ENCODE measurements around the gene RPUSD2.

RPUSD2 gene

DNA sequence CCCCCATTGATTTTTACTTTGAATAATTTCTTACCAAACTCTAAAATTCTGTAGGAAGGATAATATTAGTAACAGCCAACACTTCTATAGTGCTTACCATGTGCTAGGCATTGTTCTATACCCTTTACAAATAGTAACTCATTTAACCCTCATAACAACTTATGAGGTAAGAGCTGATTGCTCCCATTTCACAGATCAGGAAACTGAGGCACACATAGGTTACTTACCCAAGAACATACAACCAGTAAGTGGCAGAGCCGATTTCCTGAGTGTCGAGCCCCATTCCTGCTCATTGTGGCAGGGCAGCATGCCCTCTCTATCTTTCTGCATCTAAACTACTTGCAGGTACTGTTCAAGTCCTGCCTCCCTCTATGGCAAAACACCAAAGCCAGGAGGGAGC, 13.2 kb upstream of the RPUSD2 start:
- Histone ChIP-seq H3K27ac (replicated peaks) (no peak overlapping the region), H3K4me3 (replicated peaks; ENCODE audit: insufficient read depth, low read length) (no peak overlapping the region), H3K27me3 (ENCODE audit: insufficient read depth, poor library complexity, severe bottlenecking) (no peaks in the 10 kb centered on the region)
- no peak for DNase-seq (ENCODE audit: low read depth in 1 of 2, low spot score in 1 of 2)
- TF ChIP-seq, protein P1, sequence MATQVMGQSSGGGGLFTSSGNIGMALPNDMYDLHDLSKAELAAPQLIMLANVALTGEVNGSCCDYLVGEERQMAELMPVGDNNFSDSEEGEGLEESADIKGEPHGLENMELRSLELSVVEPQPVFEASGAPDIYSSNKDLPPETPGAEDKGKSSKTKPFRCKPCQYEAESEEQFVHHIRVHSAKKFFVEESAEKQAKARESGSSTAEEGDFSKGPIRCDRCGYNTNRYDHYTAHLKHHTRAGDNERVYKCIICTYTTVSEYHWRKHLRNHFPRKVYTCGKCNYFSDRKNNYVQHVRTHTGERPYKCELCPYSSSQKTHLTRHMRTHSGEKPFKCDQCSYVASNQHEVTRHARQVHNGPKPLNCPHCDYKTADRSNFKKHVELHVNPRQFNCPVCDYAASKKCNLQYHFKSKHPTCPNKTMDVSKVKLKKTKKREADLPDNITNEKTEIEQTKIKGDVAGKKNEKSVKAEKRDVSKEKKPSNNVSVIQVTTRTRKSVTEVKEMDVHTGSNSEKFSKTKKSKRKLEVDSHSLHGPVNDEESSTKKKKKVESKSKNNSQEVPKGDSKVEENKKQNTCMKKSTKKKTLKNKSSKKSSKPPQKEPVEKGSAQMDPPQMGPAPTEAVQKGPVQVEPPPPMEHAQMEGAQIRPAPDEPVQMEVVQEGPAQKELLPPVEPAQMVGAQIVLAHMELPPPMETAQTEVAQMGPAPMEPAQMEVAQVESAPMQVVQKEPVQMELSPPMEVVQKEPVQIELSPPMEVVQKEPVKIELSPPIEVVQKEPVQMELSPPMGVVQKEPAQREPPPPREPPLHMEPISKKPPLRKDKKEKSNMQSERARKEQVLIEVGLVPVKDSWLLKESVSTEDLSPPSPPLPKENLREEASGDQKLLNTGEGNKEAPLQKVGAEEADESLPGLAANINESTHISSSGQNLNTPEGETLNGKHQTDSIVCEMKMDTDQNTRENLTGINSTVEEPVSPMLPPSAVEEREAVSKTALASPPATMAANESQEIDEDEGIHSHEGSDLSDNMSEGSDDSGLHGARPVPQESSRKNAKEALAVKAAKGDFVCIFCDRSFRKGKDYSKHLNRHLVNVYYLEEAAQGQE (IDR thresholded peaks at IDR 0.05; ENCODE audit: insufficient replicate concordance, low read depth): no peak
- TF ChIP-seq, protein P2, sequence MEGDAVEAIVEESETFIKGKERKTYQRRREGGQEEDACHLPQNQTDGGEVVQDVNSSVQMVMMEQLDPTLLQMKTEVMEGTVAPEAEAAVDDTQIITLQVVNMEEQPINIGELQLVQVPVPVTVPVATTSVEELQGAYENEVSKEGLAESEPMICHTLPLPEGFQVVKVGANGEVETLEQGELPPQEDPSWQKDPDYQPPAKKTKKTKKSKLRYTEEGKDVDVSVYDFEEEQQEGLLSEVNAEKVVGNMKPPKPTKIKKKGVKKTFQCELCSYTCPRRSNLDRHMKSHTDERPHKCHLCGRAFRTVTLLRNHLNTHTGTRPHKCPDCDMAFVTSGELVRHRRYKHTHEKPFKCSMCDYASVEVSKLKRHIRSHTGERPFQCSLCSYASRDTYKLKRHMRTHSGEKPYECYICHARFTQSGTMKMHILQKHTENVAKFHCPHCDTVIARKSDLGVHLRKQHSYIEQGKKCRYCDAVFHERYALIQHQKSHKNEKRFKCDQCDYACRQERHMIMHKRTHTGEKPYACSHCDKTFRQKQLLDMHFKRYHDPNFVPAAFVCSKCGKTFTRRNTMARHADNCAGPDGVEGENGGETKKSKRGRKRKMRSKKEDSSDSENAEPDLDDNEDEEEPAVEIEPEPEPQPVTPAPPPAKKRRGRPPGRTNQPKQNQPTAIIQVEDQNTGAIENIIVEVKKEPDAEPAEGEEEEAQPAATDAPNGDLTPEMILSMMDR (IDR thresholded peaks at IDR 0.05; ENCODE audit: insufficient read depth, low read length): no peak
- TF ChIP-seq POLR2AphosphoS5 (IDR thresholded peaks at IDR 0.05; ENCODE audit: low read depth) (no peak), SPI1 (IDR thresholded peaks at IDR 0.05; ENCODE audit: borderline replicate concordance, low read depth) (no peak), GABPA (IDR thresholded peaks at IDR 0.05; ENCODE audit: low read depth) (no peak)

DNA sequence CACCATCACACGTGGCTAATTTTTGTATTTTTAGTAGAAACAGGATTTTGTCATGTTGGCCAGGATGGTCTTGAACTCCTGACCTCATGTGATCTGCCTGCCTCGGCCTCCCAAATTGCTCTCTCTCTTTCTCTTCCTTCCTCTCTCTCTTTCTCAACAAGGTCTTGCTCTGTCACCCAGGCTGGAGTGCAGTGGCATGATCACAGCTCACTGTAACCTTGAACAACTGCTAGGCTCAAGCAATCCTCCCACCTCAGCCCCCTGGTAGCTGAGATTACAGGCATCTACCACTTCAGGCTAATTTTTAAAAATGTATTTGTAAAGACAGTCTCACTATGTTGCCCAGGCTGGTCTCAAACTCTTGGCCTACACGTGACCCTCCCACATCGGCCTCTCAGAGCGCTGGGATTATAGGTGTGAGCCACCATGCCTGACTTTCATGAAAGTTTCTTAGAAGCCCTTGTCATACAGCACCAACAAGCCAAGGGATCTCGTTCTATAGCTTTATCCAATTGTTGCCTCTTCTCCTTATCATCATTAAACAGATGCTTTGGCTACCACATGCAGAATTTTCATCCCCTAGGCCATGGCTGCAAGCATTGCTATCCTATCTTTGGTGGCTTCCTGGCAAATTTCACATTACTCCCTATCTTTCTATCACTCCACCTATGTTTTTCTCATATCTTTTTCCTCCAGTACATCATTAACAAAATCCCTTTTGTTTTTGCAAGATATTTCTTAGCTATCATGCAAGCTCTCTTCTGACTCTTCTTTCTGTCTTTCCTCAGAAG, 10.0 kb upstream of the RPUSD2 start:
- no peak overlapping the region for H3K27ac ChIP-seq (replicated peaks)
- H3K4me3 ChIP-seq (replicated peaks; ENCODE audit: insufficient read depth, low read length): no peak overlapping the region
- TF ChIP-seq POLR2AphosphoS5 (IDR thresholded peaks at IDR 0.05; ENCODE audit: low read depth) (no peak), GABPA (IDR thresholded peaks at IDR 0.05; ENCODE audit: low read depth) (no peak), SPI1 (IDR thresholded peaks at IDR 0.05; ENCODE audit: borderline replicate concordance, low read depth) (no peak)
- TF ChIP-seq, protein P2 (IDR thresholded peaks at IDR 0.05; ENCODE audit: insufficient read depth, low read length): no peak
- TF ChIP-seq, protein P1 (IDR thresholded peaks at IDR 0.05; ENCODE audit: insufficient replicate concordance, low read depth): no peak
- DNase-seq (ENCODE audit: low read depth in 1 of 2, low spot score in 1 of 2): no peak
- H3K27me3 ChIP-seq (ENCODE audit: insufficient read depth, poor library complexity, severe bottlenecking): no peaks in the 10 kb centered on the region

DNA sequence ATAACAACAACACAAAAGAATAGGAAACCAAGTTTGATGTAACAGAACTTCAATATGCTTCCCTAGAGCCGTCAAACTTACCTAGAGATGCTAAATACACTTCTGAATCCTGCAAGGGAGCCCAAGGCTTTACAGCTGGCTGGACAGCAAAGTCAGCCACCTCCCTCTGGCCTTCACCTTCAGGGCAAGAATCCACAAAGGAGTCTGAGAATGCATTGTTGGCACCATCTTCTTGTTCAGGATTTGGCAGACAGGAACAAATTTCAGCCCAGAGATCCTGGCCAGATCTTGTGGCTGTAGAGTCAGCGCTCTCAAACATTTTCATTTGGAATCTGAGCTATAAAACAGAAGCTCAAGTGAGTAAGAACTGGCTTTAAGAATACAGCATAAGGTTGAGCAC, 6.4 kb upstream of the RPUSD2 start:
- Histone ChIP-seq H3K27ac (replicated peaks) (no peak overlapping the region), H3K27me3 (ENCODE audit: insufficient read depth, poor library complexity, severe bottlenecking) (no peaks in the 10 kb centered on the region), H3K4me3 (replicated peaks; ENCODE audit: insufficient read depth, low read length) (no peak overlapping the region)
- TF ChIP-seq, protein P1 (IDR thresholded peaks at IDR 0.05; ENCODE audit: insufficient replicate concordance, low read depth): no peak
- no peak for TF ChIP-seq GABPA (IDR thresholded peaks at IDR 0.05; ENCODE audit: low read depth)
- no peak for TF ChIP-seq POLR2AphosphoS5 (IDR thresholded peaks at IDR 0.05; ENCODE audit: low read depth)
- no peak for TF ChIP-seq SPI1 (IDR thresholded peaks at IDR 0.05; ENCODE audit: borderline replicate concordance, low read depth)
- TF ChIP-seq, protein P2 (IDR thresholded peaks at IDR 0.05; ENCODE audit: insufficient read depth, low read length): no peak
- DNase-seq (ENCODE audit: low read depth in 1 of 2, low spot score in 1 of 2): no peak
